Measurements from ENCODE around the gene HOXC5.

The HOXC5 gene

GRCh38 chr12:54006559-54007220 lies 26.2 kb upstream of the HOXC5 start:
- no peak for DNase-seq (ENCODE audit: low read depth in 2 of 2)

DNA sequence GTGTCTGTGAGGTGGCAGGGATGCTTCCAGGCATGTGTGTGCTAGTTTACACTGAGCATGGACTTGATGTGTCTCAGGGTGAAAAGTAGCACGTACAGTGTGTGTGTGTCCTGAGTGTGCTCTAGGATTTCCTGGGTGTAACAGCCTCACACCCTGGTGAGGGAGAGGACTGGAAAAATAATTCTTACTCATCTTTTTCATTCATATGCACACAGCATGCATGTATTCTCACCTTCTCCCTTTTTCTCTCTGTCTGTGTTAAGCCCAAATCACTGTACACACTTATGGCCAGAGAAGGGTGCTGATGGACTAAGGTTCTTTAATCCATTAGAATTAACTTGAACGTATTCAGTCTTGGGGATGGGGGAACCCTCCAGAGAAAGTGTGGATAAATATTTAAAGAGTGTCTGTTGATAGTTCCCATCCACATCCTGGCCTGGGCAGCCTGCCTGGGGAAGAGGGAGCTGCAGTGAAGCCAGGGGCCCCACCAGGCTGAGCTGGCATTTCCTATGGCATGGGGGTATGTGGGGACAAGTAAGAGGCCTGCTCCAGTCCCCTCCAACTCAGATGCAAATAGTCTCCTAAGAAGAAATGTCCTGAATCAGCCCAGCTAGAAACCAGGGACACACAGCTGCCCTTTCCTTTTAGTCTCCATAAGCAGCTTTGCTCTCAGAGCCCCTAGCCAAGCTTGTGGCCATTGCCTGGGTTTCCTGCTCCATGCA lies 25.2 kb upstream of the HOXC5 start:
- no peak for DNase-seq (ENCODE audit: low read depth in 2 of 2)

DNA sequence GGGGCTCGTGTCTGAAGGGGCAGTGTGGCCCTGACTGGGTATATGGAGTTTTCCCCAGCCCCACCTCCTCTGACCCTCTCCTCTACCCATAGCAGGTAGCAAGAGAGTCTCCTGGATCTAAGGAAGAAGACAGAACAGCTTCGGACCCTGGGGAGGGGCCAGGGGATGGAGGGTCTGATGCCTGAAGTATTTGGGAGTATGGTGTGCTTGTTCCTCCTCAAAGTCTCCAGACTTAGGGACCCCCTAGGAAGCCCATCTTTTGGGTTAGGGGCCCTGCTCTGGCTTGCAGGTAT lies 24.6 kb upstream of the HOXC5 start:
- DNase-seq (ENCODE audit: low read depth in 2 of 2), result no peak

- no peak for DNase-seq (ENCODE audit: low read depth in 2 of 2)
Measured at GRCh38 chr12:54009171-54010052, 23.4 kb upstream of the HOXC5 start.

GRCh38 chr12:54010053-54010971 lies 22.5 kb upstream of the HOXC5 start:
- no peak for DNase-seq (ENCODE audit: low read depth in 2 of 2)

DNA sequence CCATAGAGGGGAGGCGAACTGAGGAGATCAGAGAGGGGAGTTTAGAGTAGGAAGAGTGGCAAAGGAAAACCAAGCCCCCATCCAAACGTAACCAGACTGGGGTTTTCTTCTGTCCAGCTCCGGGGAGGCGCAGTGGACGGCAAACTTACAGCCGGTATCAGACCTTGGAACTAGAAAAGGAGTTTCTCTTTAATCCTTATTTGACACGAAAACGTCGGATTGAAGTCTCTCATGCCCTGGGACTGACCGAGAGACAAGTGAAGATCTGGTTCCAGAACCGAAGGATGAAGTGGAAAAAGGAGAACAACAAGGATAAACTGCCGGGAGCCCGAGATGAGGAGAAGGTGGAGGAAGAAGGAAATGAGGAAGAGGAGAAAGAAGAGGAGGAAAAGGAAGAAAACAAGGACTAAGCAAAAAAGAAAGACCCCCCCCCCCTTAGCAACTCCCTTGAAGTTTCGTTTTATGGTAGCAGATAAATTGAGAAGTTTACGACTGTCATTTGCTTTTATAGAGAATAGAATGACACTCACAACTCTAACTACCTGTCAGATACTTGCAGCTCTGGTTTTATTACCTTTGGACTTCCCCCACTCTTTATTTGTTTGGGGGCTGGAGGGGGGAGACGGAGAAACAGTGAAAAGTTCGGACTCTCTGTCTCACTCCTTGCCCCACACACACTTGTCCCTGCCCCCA lies 21.7 kb upstream of the HOXC5 start:
- DNase-seq (ENCODE audit: low read depth in 2 of 2), result no peak

DNA sequence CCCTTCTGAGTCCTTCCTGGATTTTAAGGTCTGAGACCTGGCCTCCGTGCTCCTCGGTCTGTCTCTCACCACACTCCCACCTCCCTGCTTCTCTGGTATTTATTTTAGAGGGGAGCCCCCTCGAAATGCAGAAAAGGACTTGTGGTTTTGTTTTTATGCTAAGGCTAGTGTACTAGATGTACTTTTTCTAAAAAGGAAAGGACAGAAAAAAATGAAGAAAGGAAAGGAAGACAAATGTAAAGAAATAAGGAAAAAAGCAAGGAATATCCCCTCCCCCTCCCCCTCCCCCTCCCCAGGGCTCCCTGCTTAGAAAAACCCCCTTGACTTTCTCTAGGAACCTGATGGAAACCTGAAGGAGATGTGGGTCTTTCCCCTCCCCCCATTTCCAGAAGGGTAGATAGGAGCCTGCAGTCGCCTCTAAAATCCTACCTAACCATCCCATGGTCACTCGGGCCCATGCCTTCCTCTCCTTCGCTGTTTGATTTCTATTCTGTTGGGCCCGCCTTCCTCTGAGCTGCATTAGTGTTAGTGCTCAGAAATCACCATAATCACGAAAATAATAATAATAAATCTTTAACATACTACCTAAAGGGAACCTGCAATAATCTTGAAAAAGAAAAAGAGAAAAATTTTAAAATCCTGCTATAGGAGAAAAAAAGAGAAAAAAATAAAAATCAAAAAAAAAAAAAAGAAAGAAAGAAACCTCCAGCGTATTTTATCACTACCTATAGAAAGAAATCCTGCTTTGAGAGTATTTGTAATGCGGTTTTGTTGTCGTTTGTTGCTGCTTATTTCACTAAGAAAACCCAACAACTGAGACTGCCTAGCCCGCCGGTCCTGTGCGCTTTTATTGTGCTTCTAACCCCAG lies 21.0 kb upstream of the HOXC5 start:
- no peak for DNase-seq (ENCODE audit: low read depth in 2 of 2)

- no peak for DNase-seq (ENCODE audit: low read depth in 2 of 2)
Measured at GRCh38 chr12:54012631-54013409, 20.0 kb upstream of the HOXC5 start.

GRCh38 chr12:54014377-54015017 lies 18.4 kb upstream of the HOXC5 start:
- no peak for DNase-seq (ENCODE audit: low read depth in 2 of 2)

- DNase-seq (ENCODE audit: low read depth in 2 of 2), result no peak
Measured at GRCh38 chr12:54015018-54015931, 17.6 kb upstream of the HOXC5 start.

GRCh38 chr12:54016051-54016450 lies 16.8 kb upstream of the HOXC5 start:
- DNase-seq (ENCODE audit: low read depth in 2 of 2), result no peak

DNA sequence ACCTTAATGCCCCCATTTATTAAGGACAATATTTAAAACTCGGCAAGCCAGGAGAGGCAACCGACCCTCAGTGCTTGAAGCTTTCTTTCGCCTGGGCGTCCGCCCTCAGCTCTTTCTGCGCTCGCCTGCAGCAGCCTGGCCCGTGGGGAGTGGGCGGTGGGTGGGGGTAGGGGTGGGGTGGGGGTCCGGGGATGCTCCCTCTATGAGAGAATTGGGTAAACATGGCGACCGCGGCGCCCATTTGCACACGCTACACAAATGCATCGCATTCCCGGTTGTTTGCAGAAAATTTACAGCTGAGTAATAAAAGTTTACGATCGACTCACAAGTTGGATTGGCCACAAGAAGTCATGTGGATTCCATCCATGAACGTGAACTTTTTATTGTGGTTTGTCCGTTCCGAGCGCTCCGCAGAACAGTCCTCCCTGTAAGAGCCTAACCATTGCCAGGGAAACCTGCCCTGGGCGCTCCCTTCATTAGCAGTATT lies 16.3 kb upstream of the HOXC5 start:
- no peak for DNase-seq (ENCODE audit: low read depth in 2 of 2)

GRCh38 chr12:54017027-54017788 lies 15.6 kb upstream of the HOXC5 start:
- no peak for DNase-seq (ENCODE audit: low read depth in 2 of 2)

GRCh38 chr12:54017878-54018467 lies 14.9 kb upstream of the HOXC5 start:
- DNase-seq (ENCODE audit: low read depth in 2 of 2), result peak; percentile 50 to 59

GRCh38 chr12:54018468-54018984 lies 14.3 kb upstream of the HOXC5 start:
- no peak for DNase-seq (ENCODE audit: low read depth in 2 of 2)
